NK-92 (cell line): Measurements from ENCODE around the gene PHOSPHO2.

Experiments used
- DNase-seq: peaks from one replicate; lab custom pipeline; 2025; ENCODE audit not compliant: unreplicated experiment; lab: John Stamatoyannopoulos, UW

PHOSPHO2 gene

GRCh38 chr2:169694113-169694893, at the start of gene PHOSPHO2, which contains the start of gene CFAP210:
TSS of gene PHOSPHO2 (plus strand) at chr2:169694469. CDS start at chr2:169700972, 6,503 bp downstream.
TSS of gene CFAP210 (minus strand) at chr2:169694405. CDS start at chr2:169694327, 78 bp downstream.
- peak; percentile 89 for DNase-seq

- no peak for DNase-seq
Measured at GRCh38 chr2:169647496-169647895, 46.8 kb upstream of the PHOSPHO2 start.

- DNase-seq: no peak
Measured at GRCh38 chr2:169649278-169649677, 45.0 kb upstream of the PHOSPHO2 start.

GRCh38 chr2:169653636-169654035, 40.6 kb upstream of the PHOSPHO2 start:
- DNase-seq: no peak

GRCh38 chr2:169656164-169656563, 38.1 kb upstream of the PHOSPHO2 start:
- DNase-seq: no peak

GRCh38 chr2:169658877-169659276, 35.4 kb upstream of the PHOSPHO2 start:
- no peak for DNase-seq

- DNase-seq: no peak
Measured at GRCh38 chr2:169659320-169659719, 34.9 kb upstream of the PHOSPHO2 start.

GRCh38 chr2:169661265-169661664, 33.0 kb upstream of the PHOSPHO2 start:
- no peak for DNase-seq

GRCh38 chr2:169662744-169663143, 31.5 kb upstream of the PHOSPHO2 start:
- no peak for DNase-seq

GRCh38 chr2:169663247-169663646, 31.0 kb upstream of the PHOSPHO2 start:
- DNase-seq: no peak

GRCh38 chr2:169664600-169664977, 29.7 kb upstream of the PHOSPHO2 start:
- DNase-seq: no peak

- no peak for DNase-seq
Measured at GRCh38 chr2:169664978-169665930, 29.0 kb upstream of the PHOSPHO2 start.

GRCh38 chr2:169667583-169667982, 26.7 kb upstream of the PHOSPHO2 start:
- no peak for DNase-seq

GRCh38 chr2:169670215-169670651, 24.0 kb upstream of the PHOSPHO2 start:
- DNase-seq: no peak

GRCh38 chr2:169670937-169671336, 23.3 kb upstream of the PHOSPHO2 start:
- no peak for DNase-seq

GRCh38 chr2:169672406-169672805, 21.9 kb upstream of the PHOSPHO2 start:
- DNase-seq: no peak

GRCh38 chr2:169673106-169673505, 21.2 kb upstream of the PHOSPHO2 start:
- no peak for DNase-seq

GRCh38 chr2:169673921-169674320, 20.3 kb upstream of the PHOSPHO2 start:
- DNase-seq: no peak

- DNase-seq: no peak
Measured at GRCh38 chr2:169676357-169676756, 17.9 kb upstream of the PHOSPHO2 start.

- DNase-seq: no peak
Measured at GRCh38 chr2:169676850-169677249, 17.4 kb upstream of the PHOSPHO2 start.

- DNase-seq: no peak
Measured at GRCh38 chr2:169683054-169683424, 11.2 kb upstream of the PHOSPHO2 start.
